MM.1S (cell line): ENCODE measurements around the gene CREG1.

Experiments
- EZH2 ChIP-seq: fragments of 300-600 bp; sonication (generic); optimal IDR thresholded peaks from 2 replicates; pipeline ENCODE3; 2017; ENCODE audit warnings: low read depth, mild to moderate bottlenecking, antibody characterized with exemption, low read length, mixed read lengths
- TF ChIP-seq, protein P1 (sequence below): fragments of 300-600 bp; sonication (generic); IDR thresholded peaks from 2 replicates; pipeline ENCODE4 v1.5.1; 2016; ENCODE audit warnings: antibody characterized with exemption, low read length, mixed read lengths

DNA sequence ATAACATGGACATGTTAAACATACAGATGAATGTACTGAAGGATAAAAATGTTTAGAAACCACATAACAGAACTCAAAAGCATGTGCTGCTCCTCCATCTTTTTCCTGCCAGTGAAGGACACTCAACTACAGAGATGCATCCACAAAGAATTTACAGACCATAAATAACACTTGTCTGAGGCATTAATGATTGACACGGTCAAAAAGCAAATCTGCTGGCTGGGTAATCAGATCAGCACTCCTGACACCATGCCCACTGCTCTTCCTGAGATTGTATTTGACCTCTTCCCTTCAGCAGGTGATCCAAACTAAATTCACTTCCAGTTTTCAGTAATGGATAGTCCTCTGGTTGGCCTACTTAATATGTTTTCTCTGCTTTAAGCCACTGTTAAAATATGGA is 6.6 kb downstream of the CREG1 start:
- TF ChIP-seq, protein P1, sequence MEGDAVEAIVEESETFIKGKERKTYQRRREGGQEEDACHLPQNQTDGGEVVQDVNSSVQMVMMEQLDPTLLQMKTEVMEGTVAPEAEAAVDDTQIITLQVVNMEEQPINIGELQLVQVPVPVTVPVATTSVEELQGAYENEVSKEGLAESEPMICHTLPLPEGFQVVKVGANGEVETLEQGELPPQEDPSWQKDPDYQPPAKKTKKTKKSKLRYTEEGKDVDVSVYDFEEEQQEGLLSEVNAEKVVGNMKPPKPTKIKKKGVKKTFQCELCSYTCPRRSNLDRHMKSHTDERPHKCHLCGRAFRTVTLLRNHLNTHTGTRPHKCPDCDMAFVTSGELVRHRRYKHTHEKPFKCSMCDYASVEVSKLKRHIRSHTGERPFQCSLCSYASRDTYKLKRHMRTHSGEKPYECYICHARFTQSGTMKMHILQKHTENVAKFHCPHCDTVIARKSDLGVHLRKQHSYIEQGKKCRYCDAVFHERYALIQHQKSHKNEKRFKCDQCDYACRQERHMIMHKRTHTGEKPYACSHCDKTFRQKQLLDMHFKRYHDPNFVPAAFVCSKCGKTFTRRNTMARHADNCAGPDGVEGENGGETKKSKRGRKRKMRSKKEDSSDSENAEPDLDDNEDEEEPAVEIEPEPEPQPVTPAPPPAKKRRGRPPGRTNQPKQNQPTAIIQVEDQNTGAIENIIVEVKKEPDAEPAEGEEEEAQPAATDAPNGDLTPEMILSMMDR, result no peak
- TF ChIP-seq EZH2, result no peak
